Measurements from ENCODE around the gene ABI1. TPM values are rescaled to one million over a fixed set of nuclear protein-coding genes. Genes with fewer than 3 reads are reported as not detected.

The ABI1 gene
- total and polyA plus RNA-seq, 2 of the 13 experiments (the other 11 are each of a cell fraction or from before 2014, with no cell fraction given) = 20.9 to 22.9 TPM

DNA sequence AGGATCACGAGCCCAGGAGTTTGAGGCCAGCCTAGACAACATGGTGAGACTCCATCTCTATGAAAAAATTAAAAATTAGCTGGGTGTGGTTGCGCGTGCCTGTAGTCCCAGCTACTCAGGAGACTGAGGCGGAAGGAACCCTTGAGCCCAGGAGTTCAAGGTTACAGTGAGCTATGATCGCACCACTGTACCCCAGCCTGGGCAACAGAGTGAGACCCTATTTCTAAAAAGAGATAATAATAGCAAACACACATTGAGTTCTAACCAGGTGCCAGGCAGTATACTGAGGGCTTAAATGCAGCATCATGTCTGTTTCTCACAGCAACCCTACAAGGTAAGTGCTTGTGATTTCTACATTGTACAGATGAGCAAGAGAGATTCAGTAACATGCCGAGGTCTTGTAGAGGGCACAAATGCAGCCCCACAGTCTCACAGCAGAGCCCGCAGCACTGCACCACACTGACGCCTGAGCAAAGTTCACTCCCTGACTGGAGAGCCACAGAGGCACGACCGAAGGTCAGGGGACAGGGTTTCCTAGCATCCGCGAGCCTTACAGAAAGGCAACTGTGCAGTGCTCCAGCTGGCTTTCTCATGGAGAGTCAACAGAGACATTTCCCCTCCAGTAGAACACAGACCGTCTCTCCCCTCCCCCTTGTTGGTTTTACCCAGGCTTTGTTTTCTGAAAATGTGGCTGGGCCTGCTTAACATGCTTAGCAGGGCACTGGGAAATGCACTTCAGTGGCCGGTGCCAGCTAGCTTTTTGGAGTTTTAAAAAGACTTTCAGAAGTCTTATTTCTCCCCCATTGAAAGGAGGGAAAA lies 126.8 kb downstream of the ABI1 start (continued):
- peak; percentile 97 for TF ChIP-seq TFAP4 (IDR thresholded peaks at IDR 0.05; ENCODE audit: borderline replicate concordance, low read depth)
- TF ChIP-seq KMT2B (CRISPR knock-in tag; IDR thresholded peaks at IDR 0.05) = peak; percentile 48; the same call in 1 of the 2 replicates
- no peak for TF ChIP-seq GLMP (CRISPR knock-in tag; IDR thresholded peaks at IDR 0.05; ENCODE audit: borderline replicate concordance)
- TF ChIP-seq, protein P1, sequence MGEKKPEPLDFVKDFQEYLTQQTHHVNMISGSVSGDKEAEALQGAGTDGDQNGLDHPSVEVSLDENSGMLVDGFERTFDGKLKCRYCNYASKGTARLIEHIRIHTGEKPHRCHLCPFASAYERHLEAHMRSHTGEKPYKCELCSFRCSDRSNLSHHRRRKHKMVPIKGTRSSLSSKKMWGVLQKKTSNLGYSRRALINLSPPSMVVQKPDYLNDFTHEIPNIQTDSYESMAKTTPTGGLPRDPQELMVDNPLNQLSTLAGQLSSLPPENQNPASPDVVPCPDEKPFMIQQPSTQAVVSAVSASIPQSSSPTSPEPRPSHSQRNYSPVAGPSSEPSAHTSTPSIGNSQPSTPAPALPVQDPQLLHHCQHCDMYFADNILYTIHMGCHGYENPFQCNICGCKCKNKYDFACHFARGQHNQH (CRISPR knock-in tag; IDR thresholded peaks at IDR 0.05) = peak; percentile 88; the same call in 1 of the 2 replicates
- peak; percentile 67 for TF ChIP-seq GATAD1 (CRISPR knock-in tag; IDR thresholded peaks at IDR 0.05)
- TF ChIP-seq ZNF746 (CRISPR knock-in tag; IDR thresholded peaks at IDR 0.05) = no peak
- no peak for TF ChIP-seq TCF7L2 (IDR thresholded peaks at IDR 0.05; ENCODE audit: low read depth, low read length)
- TF ChIP-seq POLR2A (IDR thresholded peaks at IDR 0.05; ENCODE audit: insufficient read depth in 1 of 2, low read depth in 2 of 2, low read length in 2 of 2) = peak; percentile 45 to 48; a peak in 3 of 4 replicates
- TF ChIP-seq, protein P2, sequence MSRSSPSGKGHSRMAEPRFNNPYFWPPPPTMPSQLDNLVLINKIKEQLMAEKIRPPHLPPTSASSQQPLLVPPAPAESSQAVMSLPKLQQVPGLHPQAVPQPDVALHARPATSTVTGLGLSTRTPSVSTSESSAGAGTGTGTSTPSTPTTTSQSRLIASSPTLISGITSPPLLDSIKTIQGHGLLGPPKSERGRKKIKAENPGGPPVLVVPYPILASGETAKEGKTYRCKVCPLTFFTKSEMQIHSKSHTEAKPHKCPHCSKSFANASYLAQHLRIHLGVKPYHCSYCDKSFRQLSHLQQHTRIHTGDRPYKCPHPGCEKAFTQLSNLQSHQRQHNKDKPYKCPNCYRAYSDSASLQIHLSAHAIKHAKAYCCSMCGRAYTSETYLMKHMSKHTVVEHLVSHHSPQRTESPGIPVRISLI (CRISPR knock-in tag; IDR thresholded peaks at IDR 0.05; ENCODE audit: borderline replicate concordance) = no peak; the same call in 1 of the 2 replicates
- TF ChIP-seq TERF1 (CRISPR knock-in tag; IDR thresholded peaks at IDR 0.05) = no peak
- TF ChIP-seq, protein P3, sequence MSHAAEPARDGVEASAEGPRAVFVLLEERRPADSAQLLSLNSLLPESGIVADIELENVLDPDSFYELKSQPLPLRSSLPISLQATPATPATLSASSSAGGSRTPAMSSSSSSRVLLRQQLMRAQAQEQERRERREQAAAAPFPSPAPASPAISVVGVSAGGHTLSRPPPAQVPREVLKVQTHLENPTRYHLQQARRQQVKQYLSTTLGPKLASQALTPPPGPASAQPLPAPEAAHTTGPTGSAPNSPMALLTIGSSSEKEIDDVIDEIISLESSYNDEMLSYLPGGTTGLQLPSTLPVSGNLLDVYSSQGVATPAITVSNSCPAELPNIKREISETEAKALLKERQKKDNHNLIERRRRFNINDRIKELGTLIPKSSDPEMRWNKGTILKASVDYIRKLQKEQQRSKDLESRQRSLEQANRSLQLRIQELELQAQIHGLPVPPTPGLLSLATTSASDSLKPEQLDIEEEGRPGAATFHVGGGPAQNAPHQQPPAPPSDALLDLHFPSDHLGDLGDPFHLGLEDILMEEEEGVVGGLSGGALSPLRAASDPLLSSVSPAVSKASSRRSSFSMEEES (CRISPR knock-in tag; IDR thresholded peaks at IDR 0.05) = peak; percentile 50; the same call in 1 of the 2 replicates
- TF ChIP-seq NR2C2 (CRISPR knock-in tag; IDR thresholded peaks at IDR 0.05; ENCODE audit: borderline replicate concordance) = peak; percentile 75
- no peak for TF ChIP-seq ZNF17 (CRISPR knock-in tag; IDR thresholded peaks at IDR 0.05)
- no peak for TF ChIP-seq ZFP36L2 (CRISPR knock-in tag; IDR thresholded peaks at IDR 0.05)
- peak; percentile 37; the same call in 1 of the 2 replicates for TF ChIP-seq TFDP1 (CRISPR knock-in tag; IDR thresholded peaks at IDR 0.05; ENCODE audit: borderline replicate concordance)
- TF ChIP-seq ZNF614 (CRISPR knock-in tag; IDR thresholded peaks at IDR 0.05; ENCODE audit: borderline replicate concordance) = no peak; the same call in 1 of the 2 replicates
- peak; percentile 72; the same call in 1 of the 2 replicates for TF ChIP-seq FOXJ3 (CRISPR knock-in tag; IDR thresholded peaks at IDR 0.05; ENCODE audit: borderline replicate concordance)
- TF ChIP-seq PHB2 (IDR thresholded peaks at IDR 0.05; ENCODE audit: partially characterized antibody) = no peak
- TF ChIP-seq JUN (CRISPR knock-in tag; IDR thresholded peaks at IDR 0.05) = no peak
- no peak for TF ChIP-seq MAFG (CRISPR knock-in tag; IDR thresholded peaks at IDR 0.05)
- no peak for TF ChIP-seq ZNF260 (CRISPR knock-in tag; IDR thresholded peaks at IDR 0.05; ENCODE audit: borderline replicate concordance, low read depth)
